ENCODE results near the gene BORCS8. TPM values are rescaled to one million over a fixed set of nuclear protein-coding genes. Genes with fewer than 3 reads are reported as not detected.

Gene BORCS8
- total and polyA plus RNA-seq, 2 of the 4 experiments (the other 2 are of a cell fraction) = 16.7 to 33.9 TPM

DNA sequence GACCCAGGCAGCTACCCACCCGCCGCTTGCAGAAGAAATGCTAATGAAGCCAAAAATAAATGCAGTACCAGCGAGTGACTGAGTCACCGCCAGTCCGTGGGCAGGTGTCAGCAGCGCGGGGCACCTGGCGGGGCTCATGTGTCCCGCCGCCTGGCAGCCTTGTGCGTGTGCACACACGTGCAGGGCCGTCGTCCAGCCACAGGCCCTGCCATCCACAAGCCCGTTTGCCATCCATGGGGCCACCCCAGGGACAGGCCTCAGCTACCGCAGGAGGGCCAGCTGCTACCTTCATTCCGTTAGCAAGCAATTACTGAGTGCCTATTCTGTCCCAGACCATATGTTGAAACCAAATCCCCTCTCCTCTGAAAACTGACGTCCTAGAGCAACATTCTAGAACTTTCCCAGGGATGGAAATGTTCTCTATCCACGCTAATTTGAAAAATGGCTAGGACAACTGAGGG lies 40.3 kb upstream of the BORCS8 start:
- H4K20me1 ChIP-seq (ENCODE audit: insufficient read depth, low read length) = no peaks in the 10 kb centered on the region
- no peak overlapping the region for H4K8ac ChIP-seq (ENCODE audit: low read depth in 2 of 2, low read length in 2 of 2)
- H2BK5ac ChIP-seq (ENCODE audit: low read depth, low read length, poor library complexity, severe bottlenecking) = no peak overlapping the region
- POLR2A ChIA-PET (ENCODE audit: unreplicated experiment) = no interaction called here
- peaks cover 5% of the 10 kb centered on the region; the same call in 1 of the 2 replicates for H3K27me3 ChIP-seq (ENCODE audit: control insufficient read depth, insufficient read depth, low read length)
- H3K36me3 ChIP-seq (ENCODE audit: control insufficient read depth, insufficient read depth, low read length) = no peaks in the 10 kb centered on the region
- no peak overlapping the region for H3K4me3 ChIP-seq (ENCODE audit: insufficient read depth, low read depth, low read length)
- H3K23ac ChIP-seq (ENCODE audit: low read depth, low read length) = no peak overlapping the region
- H3K4me1 ChIP-seq (ENCODE audit: control insufficient read depth, insufficient read depth, low read length) = no peaks in the 10 kb centered on the region
- H3K56ac ChIP-seq (ENCODE audit: extremely low read depth, insufficient read depth, low read length) = no peak overlapping the region
- peaks cover 20% of the 10 kb centered on the region for H3K9me3 ChIP-seq (ENCODE audit: control insufficient read depth, insufficient read depth, low read length)
- H2AK5ac ChIP-seq (ENCODE audit: low read depth, low read length) = no peak overlapping the region
- CTCF ChIA-PET = no interaction called here
- H4K5ac ChIP-seq (ENCODE audit: low read depth, low read length) = no peak overlapping the region
- intact Hi-C loops (cut with micrococcal nuclease) (no loop called here), in situ Hi-C loops (cut with MboI; ENCODE audit: low sequenced_read_pairs) (no loop called here), dilution Hi-C loops (cut with HindIII; ENCODE audit: low sequenced_read_pairs, unreplicated experiment) (no loop called here)
- no peak overlapping the region for H3K27ac ChIP-seq (ENCODE audit: insufficient read depth, low read length)
- H2AK9ac ChIP-seq (replicated peaks; ENCODE audit: low read depth, low read length, poor library complexity) = no peak overlapping the region
- H3K9me1 ChIP-seq (ENCODE audit: insufficient read depth, low read length) = no peaks in the 10 kb centered on the region
- no TSS peak for BruUV-seq (replicated peaks)
- H2BK15ac ChIP-seq (ENCODE audit: low read depth, low read length) = no peak overlapping the region
- DNase-seq = no peak
- ATAC-seq (ENCODE audit: low read depth) = no peak
- no peak overlapping the region for H3K9ac ChIP-seq (ENCODE audit: low read depth, low read length)
- H2BK120ac ChIP-seq (ENCODE audit: low read depth, low read length) = no peak overlapping the region
- H3K4me2 ChIP-seq (ENCODE audit: low read depth, low read length) = no peak overlapping the region
- H3K18ac ChIP-seq (ENCODE audit: low read depth, low read length) = no peak overlapping the region
- TF ChIP-seq ELK1 (IDR thresholded peaks at IDR 0.05; ENCODE audit: borderline replicate concordance, low read depth, low read length) (no peak), MAFK (IDR thresholded peaks at IDR 0.05; ENCODE audit: low read depth, low read length) (no peak), POLR2A (IDR thresholded peaks at IDR 0.05; ENCODE audit: low read depth, low read length) (no peak), CHD1 (IDR thresholded peaks at IDR 0.05; ENCODE audit: low read depth, low read length) (no peak), SMC3 (IDR thresholded peaks at IDR 0.05; ENCODE audit: low read depth, low read length) (no peak), NFE2L2 (IDR thresholded peaks at IDR 0.05; ENCODE audit: low read depth, low read length) (no peak), BHLHE40 (IDR thresholded peaks at IDR 0.05; ENCODE audit: low read depth, low read length) (no peak), RAD21 (IDR thresholded peaks at IDR 0.05; ENCODE audit: low read length) (no peak), RFX5 (IDR thresholded peaks at IDR 0.05; ENCODE audit: low read depth, low read length) (no peak), CTCF (conservative IDR thresholded peaks at IDR 0.05; ENCODE audit: low read depth, low read length) (no peak), MAZ (IDR thresholded peaks at IDR 0.05; ENCODE audit: borderline replicate concordance, low read depth, low read length) (no peak), FOS (IDR thresholded peaks at IDR 0.05; ENCODE audit: low read depth, low read length) (no peak)
- TF ChIP-seq, protein P1, sequence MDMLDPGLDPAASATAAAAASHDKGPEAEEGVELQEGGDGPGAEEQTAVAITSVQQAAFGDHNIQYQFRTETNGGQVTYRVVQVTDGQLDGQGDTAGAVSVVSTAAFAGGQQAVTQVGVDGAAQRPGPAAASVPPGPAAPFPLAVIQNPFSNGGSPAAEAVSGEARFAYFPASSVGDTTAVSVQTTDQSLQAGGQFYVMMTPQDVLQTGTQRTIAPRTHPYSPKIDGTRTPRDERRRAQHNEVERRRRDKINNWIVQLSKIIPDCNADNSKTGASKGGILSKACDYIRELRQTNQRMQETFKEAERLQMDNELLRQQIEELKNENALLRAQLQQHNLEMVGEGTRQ (IDR thresholded peaks at IDR 0.05; ENCODE audit: low read depth, low read length) = no peak
- H4K91ac ChIP-seq (ENCODE audit: insufficient read depth, low read depth, low read length) = no peak overlapping the region
- H2AFZ ChIP-seq (replicated peaks; ENCODE audit: low read length, poor library complexity) = no peak overlapping the region
- H2BK20ac ChIP-seq (ENCODE audit: low read depth, low read length) = no peak overlapping the region
- H3K14ac ChIP-seq (replicated peaks; ENCODE audit: low read depth, low read length) = no peak overlapping the region
- H3K4ac ChIP-seq (ENCODE audit: low read depth, low read length) = no peak overlapping the region
- WGBS, 2 experiments (ENCODE audit: extremely low coverage in 2 of 2, insufficient read length in 1 of 2) = 89% methylated on average over 8 of the region's 19 CpGs; no CpG with 5 or more reads in 1 of the 2 experiments
- H3K79me1 ChIP-seq (ENCODE audit: low read depth in 1 of 2, low read length in 2 of 2) = no peaks in the 10 kb centered on the region

Data from IMR-90 (cell line).